H1 (cell line): ENCODE measurements around the gene NDUFS7. TPM values are rescaled to one million over a fixed set of nuclear protein-coding genes. Genes with fewer than 3 reads are reported as not detected.

Experiments used
- CTCF ChIA-PET: fragments of 300-600 bp; sonication (Branson Sonifier 250); formaldehyde crosslinking; loops from one replicate; lab custom pipeline; 2021; ENCODE audit not compliant: partially characterized antibody; lab: Charles Lee
- POLR2A ChIA-PET: fragments of 300-600 bp; sonication (Branson Sonifier 250); formaldehyde crosslinking; loops from one replicate; lab custom pipeline; 2021; ENCODE audit warnings: inconsistent platforms; ENCODE audit not compliant: partially characterized antibody; lab: Charles Lee
- DNase-seq, 2 experiments: peaks; one replicate each; pipeline versions ENCODE4 v3.0.0 to v3.0.0-alpha.2; 2010 to 2022; ENCODE audit warnings: low spot score in 2 of 2, low read depth in 1 of 2, mixed read lengths in 1 of 2
- FAIRE-seq: peaks from 2 replicates; lab custom pipeline; 2011; peaks lifted over from hg19 to GRCh38; lab: Jason Lieb, UNC
- H2AFZ ChIP-seq: 2 replicates; pipeline ENCODE4 v1.8.1; 2012; ENCODE audit warnings: low read length, inconsistent platforms
- H2AK5ac ChIP-seq: 2 replicates; pipeline ENCODE4 v1.6.1; 2013; ENCODE audit warnings: low read depth, low read length
- H2BK120ac ChIP-seq: replicated peaks from 2 replicates; pipeline ENCODE3; 2013; ENCODE audit warnings: low read depth, low read length, inconsistent platforms
- H2BK12ac ChIP-seq: 2 replicates; pipeline ENCODE4 v1.6.1; 2013; ENCODE audit warnings: low read depth, low read length
- H2BK15ac ChIP-seq: 2 replicates; pipeline ENCODE4 v1.6.1; 2013; ENCODE audit warnings: low read length
- H2BK20ac ChIP-seq: 2 replicates; pipeline ENCODE4 v1.6.1; 2013; ENCODE audit warnings: low read length
- H2BK5ac ChIP-seq: 2 replicates; pipeline ENCODE4 v1.6.1; 2013; ENCODE audit warnings: low read depth, low read length
- H3K14ac ChIP-seq: 2 replicates; pipeline ENCODE4 v1.6.1; 2013; ENCODE audit warnings: inconsistent platforms; ENCODE audit not compliant: insufficient read length
- H3K18ac ChIP-seq: 2 replicates; pipeline ENCODE4 v1.6.1; 2013; ENCODE audit warnings: low read length; ENCODE audit errors: extremely low read depth
- H3K23ac ChIP-seq: 2 replicates; pipeline ENCODE4 v1.6.1; 2013; ENCODE audit warnings: inconsistent platforms; ENCODE audit not compliant: insufficient read length
- H3K23me2 ChIP-seq: 2 replicates; pipeline ENCODE4 v1.6.1; 2013; ENCODE audit warnings: low read depth, low read length
- H3K27ac ChIP-seq: 2 replicates; pipeline ENCODE4 v1.6.1; 2011; ENCODE audit warnings: low read depth, low read length, inconsistent platforms
- H3K27me3 ChIP-seq, 4 experiments: replicated peaks in 1 of 4; 1 replicate in 1 of 4; 2 replicates in 3 of 4; pipeline versions ENCODE4 v1.6.1 to v1.8.1; 2011 to 2013; ENCODE audit warnings: low read length in 3 of 4, mild to moderate bottlenecking in 3 of 4, inconsistent platforms in 2 of 4, mixed read lengths in 2 of 4, moderate library complexity in 1 of 4; ENCODE audit not compliant: control insufficient read depth in 3 of 4, insufficient read depth in 3 of 4; ENCODE audit errors: extremely low read depth in 1 of 4
- H3K36me3 ChIP-seq, 4 experiments: 2 replicates each; pipeline versions ENCODE4 v1.6.1 to v1.8.1; 2011 to 2013; ENCODE audit warnings: mild to moderate bottlenecking in 4 of 4, low read length in 3 of 4, moderate library complexity in 2 of 4, control low read depth in 1 of 4, inconsistent platforms in 1 of 4; ENCODE audit not compliant: insufficient read depth in 4 of 4, control insufficient read depth in 2 of 4
- H3K4ac ChIP-seq: replicated peaks from 2 replicates; pipeline ENCODE3; 2013; ENCODE audit warnings: low read length, low read depth, mixed read lengths, inconsistent platforms; ENCODE audit not compliant: insufficient read length
- H3K4me1 ChIP-seq, 4 experiments: replicated peaks in 1 of 4; 1 replicate in 1 of 4; 2 replicates in 3 of 4; pipeline versions ENCODE4 v1.6.1 to v1.8.1; 2011 to 2013; ENCODE audit warnings: low read length in 3 of 4, inconsistent platforms in 2 of 4, mixed read lengths in 1 of 4; ENCODE audit not compliant: insufficient read depth in 4 of 4, control insufficient read depth in 3 of 4
- H3K4me2 ChIP-seq, 2 experiments: 2 replicates each; pipeline versions ENCODE4 v1.6.1 to v1.8.1; 2011 to 2013; ENCODE audit warnings: low read depth in 2 of 2, low read length in 2 of 2, control low read depth in 1 of 2, inconsistent platforms in 1 of 2, mild to moderate bottlenecking in 1 of 2; ENCODE audit not compliant: insufficient read depth in 1 of 2
- H3K4me3 ChIP-seq, 4 experiments: fragments of 200-600, 300-600 bp in 1 of 4; sonication (generic), shearing (Covaris generic), sonication (Bioruptor Twin) in 1 of 4; 2 replicates each; pipeline versions ENCODE4 v1.5.1 to v1.8.1; 2011 to 2016; ENCODE audit warnings: low read length in 4 of 4, low read depth in 3 of 4, control low read depth in 2 of 4, inconsistent platforms in 2 of 4, mild to moderate bottlenecking in 2 of 4, mixed read lengths in 1 of 4, moderate library complexity in 1 of 4; ENCODE audit not compliant: insufficient read depth in 2 of 4; ENCODE audit errors: extremely low read depth in 1 of 4
- H3K56ac ChIP-seq: replicated peaks from 2 replicates; pipeline ENCODE3; 2013; ENCODE audit warnings: low read depth, mild to moderate bottlenecking, mixed read lengths, low read length, inconsistent platforms; ENCODE audit not compliant: insufficient read length
- H3K79me1 ChIP-seq: 2 replicates; pipeline ENCODE4 v1.6.1; 2013; ENCODE audit warnings: low read depth, low read length, control low read depth
- H3K79me2 ChIP-seq, 2 experiments: 2 replicates each; pipeline versions ENCODE4 v1.6.1 to v1.8.1; 2012 to 2013; ENCODE audit warnings: low read length in 2 of 2, mild to moderate bottlenecking in 2 of 2, inconsistent platforms in 1 of 2; ENCODE audit not compliant: insufficient read depth in 2 of 2, control insufficient read depth in 1 of 2
- H3K9ac ChIP-seq, 4 experiments: replicated peaks in 1 of 4; 1 replicate in 1 of 4; 2 replicates in 3 of 4; pipeline versions ENCODE4 v1.6.1 to v1.8.1; 2011 to 2013; ENCODE audit warnings: low read depth in 3 of 4, low read length in 3 of 4, control low read depth in 2 of 4, mild to moderate bottlenecking in 2 of 4, moderate library complexity in 2 of 4, inconsistent platforms in 1 of 4; ENCODE audit errors: extremely low read depth in 1 of 4
- H3K9me3 ChIP-seq, 2 experiments: 2 replicates each; pipeline versions ENCODE4 v1.6.1 to v1.8.1; 2012 to 2013; ENCODE audit warnings: mild to moderate bottlenecking in 2 of 2, moderate library complexity in 2 of 2, control low read depth in 1 of 2, inconsistent platforms in 1 of 2, low read depth in 1 of 2, low read length in 1 of 2, mixed read lengths in 1 of 2; ENCODE audit not compliant: insufficient read depth in 2 of 2
- H4K20me1 ChIP-seq, 2 experiments: replicated peaks in 1 of 2; 2 replicates each; pipeline versions ENCODE3 to v1.8.1; 2011 to 2013; ENCODE audit warnings: inconsistent platforms in 2 of 2, low read length in 2 of 2, mild to moderate bottlenecking in 1 of 2; ENCODE audit not compliant: insufficient read depth in 2 of 2, control insufficient read depth in 1 of 2
- H4K5ac ChIP-seq: 2 replicates; pipeline ENCODE4 v1.6.1; 2013; ENCODE audit warnings: low read length, low read depth, mixed read lengths, inconsistent platforms; ENCODE audit not compliant: insufficient read length
- H4K8ac ChIP-seq: 2 replicates; pipeline ENCODE4 v1.8.0; 2013; ENCODE audit warnings: mild to moderate bottlenecking, moderate library complexity, low read length, inconsistent platforms; ENCODE audit not compliant: insufficient read depth; ENCODE audit errors: extremely low read depth
- H4K91ac ChIP-seq: replicated peaks from 2 replicates; pipeline ENCODE3; 2013; ENCODE audit warnings: low read length, mixed read lengths, inconsistent platforms; ENCODE audit not compliant: insufficient read length
- ATF2 ChIP-seq: IDR thresholded peaks from 2 replicates; pipeline ENCODE4 v1.6.1; 2012; ENCODE audit warnings: low read length, inconsistent platforms
- ATF3 ChIP-seq: IDR thresholded peaks from 2 replicates; pipeline ENCODE4 v1.6.1; 2011; ENCODE audit warnings: low read depth, mild to moderate bottlenecking, low read length; ENCODE audit not compliant: insufficient read depth
- BACH1 ChIP-seq: IDR thresholded peaks from 2 replicates; pipeline ENCODE4 v1.6.1; 2012; ENCODE audit warnings: low read length, improper control_type of control experiment
- CHD2 ChIP-seq: IDR thresholded peaks from 2 replicates; pipeline ENCODE4 v1.6.1; 2012; ENCODE audit warnings: low read length, improper control_type of control experiment
- FOSL1 ChIP-seq: IDR thresholded peaks from 2 replicates; pipeline ENCODE4 v1.6.1; 2011; ENCODE audit warnings: mild to moderate bottlenecking, low read depth, low read length, moderate library complexity; ENCODE audit not compliant: insufficient read depth
- HDAC6 ChIP-seq: IDR thresholded peaks from one replicate; pipeline ENCODE4 v1.7.1; 2012; ENCODE audit warnings: low read depth, mild to moderate bottlenecking, inconsistent platforms, low read length, moderate library complexity
- POU5F1 ChIP-seq: IDR thresholded peaks from 2 replicates; pipeline ENCODE4 v1.6.1; 2011; ENCODE audit warnings: low read depth, mild to moderate bottlenecking, low read length, moderate library complexity
- RFX5 ChIP-seq: IDR thresholded peaks from 2 replicates; pipeline ENCODE4 v1.6.1; 2011; ENCODE audit warnings: low read depth, low read length, improper control_type of control experiment, borderline replicate concordance
- RNF2 ChIP-seq: fragments of 200-900, 300-1000 bp; sonication (generic); IDR thresholded peaks from 2 replicates; pipeline ENCODE4 v1.7.1; 2016; ENCODE audit warnings: borderline replicate concordance, low read depth, mild to moderate bottlenecking, antibody characterized with exemption, low read length; ENCODE audit not compliant: poor library complexity, severe bottlenecking; ENCODE audit errors: missing control alignments
- WGBS, 2 experiments: shearing (Covaris generic) in 1 of 2; methylation state at CpG; one replicate each; pipeline versions ENCODE4 v1.1.6 to v1.1.7; 2013 to 2015; ENCODE audit warnings: low lambda C conversion rate in 2 of 2, mixed read lengths in 2 of 2, inconsistent platforms in 1 of 2, low coverage in 1 of 2, missing lambda C conversion rate in 1 of 2; ENCODE audit not compliant: insufficient replicate concordance in 2 of 2, insufficient coverage in 1 of 2, insufficient read length in 1 of 2; ENCODE audit errors: extremely low coverage in 1 of 2, missing lambda C conversion rate in 1 of 2; 5-methylcytosine and 5-hydroxymethylcytosine counted together
- polyA plus RNA-seq, 7 experiments: library from polyadenylated mRNA; depleted of rRNA in 3 of 7; stranded (reverse) in 5 of 7; unstranded in 2 of 7; fragments of >200 nt in 5 of 7; fragments of 200-250 nt in 2 of 7; gene quantifications; 1 replicate in 5 of 7; 2 replicates in 1 of 7; 4 replicates in 1 of 7; pipeline versions ENCODE4 v1.2.1 to v1.2.3, GENCODE V29; 2011 to 2013; ENCODE audit warnings: missing spikeins in 2 of 7, mixed read lengths in 2 of 7
- total RNA-seq: library from RNA; stranded (reverse); fragmentation: NEBNext Ultra II Directional; extraction: Animal tissue kit (Norgen Biotek cat#: 25700); gene quantifications from 2 replicates; pipeline ENCODE4 v1.2.1, GENCODE V29; 2021
- TF ChIP-seq, protein P1 (sequence below): IDR thresholded peaks from 2 replicates; pipeline ENCODE4 v1.6.1; 2011; ENCODE audit warnings: low read length, improper control_type of control experiment

Gene NDUFS7
- total and polyA plus RNA-seq, 2 of the 8 experiments (the other 6 are each of a cell fraction or from before 2014, with no cell fraction given), result 78.1 to 309 TPM

- Histone ChIP-seq H2BK20ac (no peak overlapping the region), H3K36me3 (no peaks in the 10 kb centered on the region), H3K27me3 (no peaks in the 10 kb centered on the region; a peak in 1 of 7 replicates), H3K4me2 (no peak overlapping the region), H3K56ac (no peak overlapping the region), H3K79me1 (no peaks in the 10 kb centered on the region), H2BK15ac (no peak overlapping the region), H3K79me2 (no peaks in the 10 kb centered on the region), H3K4ac (no peak overlapping the region), H4K8ac (no peak overlapping the region), H2AK5ac (no peak overlapping the region), H3K27ac (no peak overlapping the region), H3K9ac (no peak overlapping the region), H4K5ac (no peak overlapping the region), H2BK12ac (no peak overlapping the region), H3K4me1 (peaks cover 0 to 2% (median 0%) of the 10 kb centered on the region in 4 experiments; a peak in 1 of 7 replicates), H2BK120ac (no peak overlapping the region), H3K4me3 (no peak overlapping the region), H3K23me2 (no peaks in the 10 kb centered on the region), H3K23ac (no peak overlapping the region), H4K91ac (no peak overlapping the region), H2BK5ac (no peak overlapping the region), H3K9me3 (no peaks in the 10 kb centered on the region), H4K20me1 (no peaks in the 10 kb centered on the region), H2AFZ (no peak overlapping the region), H3K14ac (no peak overlapping the region), H3K18ac (no peak overlapping the region)
- FAIRE-seq, result no peak
- no peak for DNase-seq
- 85% methylated on average over 18 of the region's 18 CpGs; no CpG with 5 or more reads in 1 of the 2 experiments for WGBS, 2 experiments
- ChIA-PET POLR2A (interaction anchor here (1.1 to 1.4 kb wide), 2 partner anchors 25 to 80 kb away, joined by 3 to 5 read pairs; partner anchors contain the start of gene CIRBP), CTCF (interaction anchor here (0.6 to 1.3 kb wide), 6 partner anchors 21 to 331 kb away, joined by 3 to 5 read pairs (median 3); no protein-coding TSS in a partner anchor)
- TF ChIP-seq HDAC6 (no peak), ATF3 (no peak), RNF2 (no peak), CHD2 (no peak), RFX5 (no peak), ATF2 (no peak), BACH1 (no peak), FOSL1 (no peak), POU5F1 (no peak)
- TF ChIP-seq, protein P1, sequence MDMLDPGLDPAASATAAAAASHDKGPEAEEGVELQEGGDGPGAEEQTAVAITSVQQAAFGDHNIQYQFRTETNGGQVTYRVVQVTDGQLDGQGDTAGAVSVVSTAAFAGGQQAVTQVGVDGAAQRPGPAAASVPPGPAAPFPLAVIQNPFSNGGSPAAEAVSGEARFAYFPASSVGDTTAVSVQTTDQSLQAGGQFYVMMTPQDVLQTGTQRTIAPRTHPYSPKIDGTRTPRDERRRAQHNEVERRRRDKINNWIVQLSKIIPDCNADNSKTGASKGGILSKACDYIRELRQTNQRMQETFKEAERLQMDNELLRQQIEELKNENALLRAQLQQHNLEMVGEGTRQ, result no peak
Measured at GRCh38 chr19:1349211-1349610, 34.5 kb upstream of the NDUFS7 start.
